BLaER1 treated with 17β-estradiol and CSF1 and Interleukin-3, amounts not matched to agents 10 nM and 100 nM (cell line): Measurements from ENCODE around the gene ACO2.
A peak's percentile ranks its signal among the peaks of the same experiment; 100 is the strongest.
"Not testable (repeated sequence)": the region's sequence is repeated elsewhere in the genome, so short reads cannot be mapped to it uniquely, and the experiment has no call there.

Experiments used
- H3K27ac ChIP-seq, 11 experiments: shearing (Covaris generic); formaldehyde crosslinking; 2 replicates each; pipeline ENCODE4 v1.8.1; 2022
- H3K27me3 ChIP-seq, 11 experiments: shearing (Covaris generic); formaldehyde crosslinking; 2 replicates each; pipeline ENCODE4 v1.8.1; 2022
- H3K36me3 ChIP-seq, 11 experiments: shearing (Covaris generic); formaldehyde crosslinking; 2 replicates each; pipeline ENCODE4 v1.8.1; 2022
- H3K4me1 ChIP-seq, 10 experiments: shearing (Covaris generic); formaldehyde crosslinking; 2 replicates each; pipeline ENCODE4 v1.8.1; 2022
- H3K4me2 ChIP-seq, 11 experiments: shearing (Covaris generic); formaldehyde crosslinking; 2 replicates each; pipeline ENCODE4 v1.8.1; 2022
- H3K4me3 ChIP-seq, 10 experiments: shearing (Covaris generic); formaldehyde crosslinking; 2 replicates each; pipeline ENCODE4 v1.8.1; 2022
- H3K9ac ChIP-seq, 11 experiments: shearing (Covaris generic); formaldehyde crosslinking; 2 replicates each; pipeline ENCODE4 v1.8.1; 2022
- H3K9me3 ChIP-seq, 11 experiments: shearing (Covaris generic); formaldehyde crosslinking; replicated peaks in 1 of 11; 2 replicates each; pipeline ENCODE4 v1.8.1; 2022
- H4K20me1 ChIP-seq, 11 experiments: shearing (Covaris generic); formaldehyde crosslinking; 2 replicates each; pipeline ENCODE4 v1.8.1; 2022
- Cebpa-rat ChIP-seq, 11 experiments: shearing (Covaris generic); IDR thresholded peaks; 2 replicates each; pipeline ENCODE4 v1.8.1; 2022

ACO2 gene

DNA sequence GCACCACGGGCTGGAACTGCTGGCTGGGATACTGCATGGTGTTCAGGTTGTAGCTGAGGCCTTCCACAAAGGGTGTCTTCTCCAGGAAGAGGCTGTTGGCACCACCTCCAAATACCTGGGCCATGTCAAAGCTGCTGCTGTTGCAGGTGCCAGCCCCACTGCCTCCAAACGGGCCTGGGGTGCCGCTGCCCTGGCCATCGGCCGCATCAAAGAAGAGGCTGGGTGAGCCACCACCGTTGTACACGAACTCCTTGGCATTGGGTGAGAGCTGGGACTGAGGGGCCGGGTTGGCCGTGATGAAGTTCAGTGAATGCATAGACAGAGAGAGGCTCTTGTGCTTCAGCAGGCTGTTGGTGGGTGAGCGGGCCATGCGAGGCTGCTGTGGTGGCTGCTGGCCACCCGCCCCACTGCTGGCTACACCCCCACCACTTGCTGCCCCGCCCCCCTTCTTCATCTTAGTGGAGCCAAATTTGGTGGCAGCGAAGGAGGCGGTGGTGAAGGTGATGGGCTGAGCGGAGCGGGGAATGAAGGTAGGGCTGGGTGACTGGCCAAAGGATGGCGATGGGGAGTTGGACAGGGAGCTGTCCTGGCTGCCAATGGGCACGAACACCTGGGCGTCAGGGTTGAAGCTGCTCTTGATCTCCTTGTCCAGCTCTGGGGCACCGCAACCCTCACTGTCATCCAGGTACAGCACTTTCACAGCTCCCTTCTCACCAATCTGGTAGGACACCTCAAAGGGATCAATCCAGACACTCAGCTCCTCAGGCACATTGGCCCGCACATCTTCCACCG lies 32.4 kb upstream of the ACO2 start:
- H3K27ac ChIP-seq: no peak overlapping the region
- no peaks in the 10 kb centered on the region for H3K9me3 ChIP-seq
- H3K4me2 ChIP-seq: no peak overlapping the region
- no peak overlapping the region; a peak in 2 of 22 replicates for H3K9ac ChIP-seq
- TF ChIP-seq Cebpa-rat (IDR thresholded peaks at IDR 0.05): no peak
- peaks cover 69 to 100% (median 95%) of the 10 kb centered on the region in 11 experiments for H3K36me3 ChIP-seq
- H3K27me3 ChIP-seq: no peaks in the 10 kb centered on the region
- no peak overlapping the region for H3K4me3 ChIP-seq
- H3K4me1 ChIP-seq: peaks cover 21 to 31% (median 27%) of the 10 kb centered on the region in 10 experiments
- peaks cover 94 to 100% (median 98%) of the 10 kb centered on the region in 11 experiments for H4K20me1 ChIP-seq

DNA sequence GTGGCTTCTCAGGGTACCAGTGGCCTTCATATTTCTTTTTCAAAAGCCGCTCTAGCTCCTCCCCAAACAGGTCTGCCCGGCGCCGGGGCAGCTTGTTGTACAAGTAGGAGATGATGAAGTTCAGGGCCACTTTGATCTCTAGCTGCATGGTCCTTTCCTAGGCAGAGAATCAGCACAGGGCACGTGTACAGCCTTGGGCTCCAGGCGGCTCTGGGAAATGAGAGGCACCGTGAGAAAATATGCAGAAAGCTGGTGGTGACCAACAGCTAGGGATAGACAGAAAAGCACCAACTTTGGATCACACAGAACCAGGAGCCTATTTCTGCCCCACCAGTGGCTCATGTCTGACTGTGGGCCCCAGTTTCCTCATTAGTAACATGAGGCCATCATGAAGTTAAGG lies 31.7 kb upstream of the ACO2 start:
- Histone ChIP-seq H3K4me2 (no peak overlapping the region), H3K4me3 (no peak overlapping the region), H3K4me1 (peaks cover 26 to 36% (median 33%) of the 10 kb centered on the region in 10 experiments), H3K9me3 (no peaks in the 10 kb centered on the region), H3K36me3 (peaks cover 69 to 100% (median 93%) of the 10 kb centered on the region in 11 experiments), H3K27me3 (no peaks in the 10 kb centered on the region), H3K27ac (no peak overlapping the region), H4K20me1 (peaks cover 94 to 100% (median 98%) of the 10 kb centered on the region in 11 experiments), H3K9ac (no peak overlapping the region; a peak in 1 of 22 replicates)
- TF ChIP-seq Cebpa-rat (IDR thresholded peaks at IDR 0.05): no peak

DNA sequence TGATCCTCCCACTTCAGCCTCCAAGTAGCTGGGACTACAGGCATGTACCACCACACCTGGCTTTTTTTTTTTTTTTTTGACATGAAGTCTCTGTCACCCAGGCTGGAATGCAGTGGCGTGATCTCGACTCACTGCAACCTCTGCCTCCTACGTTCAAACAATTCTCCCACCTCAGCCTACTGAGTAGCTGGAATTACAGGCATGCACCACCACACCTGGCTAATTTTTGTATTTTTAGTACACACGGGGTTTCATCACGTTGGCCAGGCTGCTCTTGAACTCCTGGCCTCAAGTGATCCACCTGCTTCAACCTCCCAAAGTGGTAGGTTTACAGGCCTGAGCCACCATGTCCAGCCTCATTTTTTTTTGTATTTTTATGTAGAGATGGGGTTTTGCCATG lies 28.4 kb upstream of the ACO2 start:
- not testable (repeated sequence) for H3K27ac ChIP-seq
- Histone ChIP-seq H3K36me3 (peaks cover 52 to 86% (median 78%) of the 10 kb centered on the region in 11 experiments), H3K9ac (peak overlapping the region in 6 of 11 experiments; percentile 5 to 44 (median 20); a peak in 4 of 22 replicates)

DNA sequence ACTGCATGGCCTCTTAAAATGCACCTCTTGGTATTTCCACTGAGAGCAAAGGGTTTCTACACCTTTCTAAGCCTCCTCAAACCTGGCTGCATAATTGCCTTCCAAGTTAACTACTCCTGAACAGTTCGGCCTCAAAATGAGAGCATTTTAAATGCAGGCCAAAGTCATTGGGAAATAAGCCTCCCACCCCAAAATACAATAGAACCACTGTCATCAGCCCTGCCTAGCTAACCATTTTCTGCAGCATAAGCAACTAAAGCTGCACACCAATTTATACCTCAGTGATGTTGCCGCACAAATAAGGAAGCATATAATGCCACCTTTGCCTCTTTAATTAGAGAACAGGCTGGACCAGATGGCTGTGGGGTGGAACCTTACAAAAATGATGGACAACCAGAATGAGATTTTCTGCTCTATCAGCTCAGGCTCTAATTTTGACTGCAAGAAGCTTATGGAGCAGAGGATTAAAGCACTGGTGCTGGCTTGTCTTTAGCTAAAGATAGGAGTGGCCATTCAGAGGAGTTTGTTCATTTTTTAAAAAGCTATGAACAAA lies 26.6 kb upstream of the ACO2 start:
- Histone ChIP-seq H3K27ac (no peak overlapping the region), H3K9me3 (no peaks in the 10 kb centered on the region), H3K27me3 (no peaks in the 10 kb centered on the region), H3K4me3 (no peak overlapping the region), H3K4me1 (peaks cover 44 to 53% (median 51%) of the 10 kb centered on the region in 10 experiments), H3K4me2 (peak overlapping the region in 7 of 11 experiments; percentile 57 to 99 (median 85); a peak in 8 of 22 replicates), H3K9ac (peak overlapping the region in 4 of 11 experiments; percentile 6 to 58 (median 8); a peak in 1 of 22 replicates), H4K20me1 (peaks cover 64 to 88% (median 84%) of the 10 kb centered on the region in 11 experiments), H3K36me3 (peaks cover 34 to 68% (median 60%) of the 10 kb centered on the region in 11 experiments)
- TF ChIP-seq Cebpa-rat (IDR thresholded peaks at IDR 0.05): no peak

More for the DNA sequence above, 28.4 kb upstream of the ACO2 start:
- not testable (repeated sequence) for H3K9me3 ChIP-seq, H3K27me3 ChIP-seq, H3K4me3 ChIP-seq
- Histone ChIP-seq H4K20me1 (peaks cover 82 to 98% (median 95%) of the 10 kb centered on the region in 11 experiments), H3K4me2 (peak overlapping the region in 9 of 11 experiments; percentile 2 to 57 (median 24); a peak in 8 of 22 replicates), H3K4me1 (peaks cover 44 to 53% (median 51%) of the 10 kb centered on the region in 10 experiments)

DNA sequence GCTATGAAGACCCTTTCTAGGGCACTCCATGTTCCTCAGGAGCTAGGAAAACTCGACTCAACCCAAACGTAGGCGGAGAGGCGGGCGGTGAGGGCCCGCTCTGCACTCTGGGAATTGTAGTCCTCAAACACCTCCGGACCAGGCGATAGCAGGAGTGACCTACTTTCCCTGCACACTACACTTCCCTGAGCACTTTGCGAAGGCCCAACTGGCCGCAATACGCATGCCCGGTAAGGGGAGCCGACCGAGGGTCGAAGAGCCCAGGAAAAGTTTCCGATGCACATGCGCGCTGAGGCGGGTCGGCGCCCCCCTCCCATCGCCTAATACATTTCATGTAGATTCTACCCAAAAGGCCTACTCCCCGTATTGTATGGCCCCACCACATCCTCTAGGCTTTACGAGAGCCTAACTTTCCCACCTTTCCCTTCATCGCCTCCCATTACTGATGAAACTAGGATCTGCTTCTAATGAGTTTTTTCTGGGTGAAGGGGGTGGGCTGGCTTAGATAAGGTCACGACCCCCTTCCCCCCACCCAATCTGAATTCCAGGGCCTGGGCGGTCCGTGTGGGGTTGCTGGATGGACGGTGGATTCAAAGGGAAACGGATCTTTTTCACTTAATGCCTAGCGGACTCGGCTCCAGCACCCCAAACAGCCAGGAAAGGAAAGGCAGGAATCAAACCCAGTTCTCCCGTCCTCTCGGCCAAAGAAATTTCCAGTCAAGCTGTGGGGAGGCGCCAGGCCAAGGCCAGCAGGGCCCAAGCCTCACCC lies 24.4 kb upstream of the ACO2 start:
- Histone ChIP-seq H3K4me3 (peak overlapping the region; percentile 88 to 99 (median 96)), H3K27me3 (no peaks in the 10 kb centered on the region), H3K27ac (peak overlapping the region; percentile 89 to 98 (median 95)), H3K9ac (peak overlapping the region; percentile 90 to 99 (median 95)), H3K36me3 (peaks cover 26 to 46% (median 42%) of the 10 kb centered on the region in 11 experiments), H3K4me2 (peak overlapping the region; percentile 81 to 100 (median 96)), H3K9me3 (no peaks in the 10 kb centered on the region), H4K20me1 (peaks cover 42 to 66% (median 61%) of the 10 kb centered on the region in 11 experiments), H3K4me1 (peaks cover 44 to 55% (median 51%) of the 10 kb centered on the region in 10 experiments)
- no peak for TF ChIP-seq Cebpa-rat (IDR thresholded peaks at IDR 0.05)

DNA sequence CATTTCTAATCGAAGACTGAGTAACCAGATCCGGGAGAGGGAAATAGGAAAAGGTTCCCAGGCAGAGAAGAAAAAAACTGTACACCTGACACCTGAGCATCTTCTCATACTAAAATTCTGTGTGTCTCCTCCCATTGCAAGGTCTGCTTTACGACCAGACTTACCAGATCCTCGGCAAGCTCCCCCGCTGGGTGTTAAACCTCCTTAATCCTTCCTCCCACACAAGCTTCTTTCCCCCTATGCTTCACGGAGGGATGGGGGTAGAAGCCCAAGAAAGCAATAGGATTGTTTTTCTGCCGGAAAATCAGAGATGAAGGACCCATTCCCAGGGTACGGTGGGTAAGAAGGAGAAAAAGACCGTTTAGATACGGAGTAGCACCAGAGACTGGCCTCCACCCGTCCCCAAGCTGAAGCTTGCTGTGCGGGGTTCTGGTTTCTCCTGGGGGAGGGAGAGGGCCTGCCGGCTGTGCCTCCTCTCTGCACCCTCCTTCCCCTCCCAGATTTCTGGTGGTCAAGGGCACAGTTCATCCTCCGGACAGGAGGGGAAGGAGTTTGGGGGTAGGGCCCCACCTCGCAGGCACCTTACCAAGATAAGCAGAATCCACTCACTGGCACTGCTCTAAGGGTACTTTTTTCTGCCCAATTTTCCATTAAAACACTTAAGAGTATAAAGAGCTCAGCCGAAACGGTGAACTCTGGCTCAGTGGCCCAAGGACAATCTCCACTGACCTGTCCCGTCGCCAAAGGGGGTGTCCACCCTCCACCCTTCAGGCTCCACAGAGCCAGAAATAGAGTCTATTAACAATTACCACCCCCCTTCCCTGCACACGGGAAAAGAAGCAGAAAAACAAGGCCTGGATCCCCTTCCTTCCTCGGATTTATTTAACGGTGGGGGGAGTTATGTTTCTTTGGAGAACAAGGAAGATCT lies 23.5 kb upstream of the ACO2 start:
- Histone ChIP-seq H3K9me3 (no peaks in the 10 kb centered on the region), H3K4me2 (peak overlapping the region; percentile 81 to 100 (median 96)), H3K27ac (peak overlapping the region; percentile 89 to 98 (median 95)), H4K20me1 (peaks cover 33 to 57% (median 53%) of the 10 kb centered on the region in 11 experiments; a peak in 21 of 22 replicates), H3K36me3 (peaks cover 26 to 37% (median 35%) of the 10 kb centered on the region in 11 experiments), H3K9ac (peak overlapping the region; percentile 90 to 99 (median 95)), H3K27me3 (no peaks in the 10 kb centered on the region), H3K4me3 (peak overlapping the region; percentile 88 to 99 (median 96)), H3K4me1 (peaks cover 44 to 54% (median 49%) of the 10 kb centered on the region in 10 experiments)
- TF ChIP-seq Cebpa-rat (IDR thresholded peaks at IDR 0.05): no peak

DNA sequence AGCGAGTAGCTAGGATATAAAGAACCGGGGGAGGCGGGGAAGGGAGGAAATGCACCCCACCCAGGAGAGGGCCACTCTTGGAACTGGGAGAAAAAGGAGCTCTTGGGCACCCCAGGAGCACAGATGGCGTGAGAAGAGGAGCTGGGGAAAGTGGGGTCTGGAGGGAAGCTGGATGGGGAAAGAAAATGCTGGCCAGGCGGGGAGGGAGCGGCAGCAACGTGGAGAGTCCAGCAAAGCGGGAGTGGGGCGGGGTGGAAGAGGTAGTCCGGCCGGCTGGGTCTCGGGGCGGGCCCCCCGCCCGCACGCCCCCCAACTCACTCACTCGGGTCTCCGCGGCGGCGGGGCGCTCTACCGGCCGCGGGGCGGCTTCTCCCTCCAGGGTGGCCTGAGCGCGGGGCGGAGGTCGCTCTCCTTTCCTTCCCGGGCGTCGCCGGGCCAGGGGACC lies 22.8 kb upstream of the ACO2 start:
- Histone ChIP-seq H3K4me1 (peaks cover 41 to 52% (median 44%) of the 10 kb centered on the region in 10 experiments), H3K27ac (peak overlapping the region; percentile 89 to 98 (median 95)), H3K9ac (peak overlapping the region; percentile 90 to 99 (median 95)), H4K20me1 (peaks cover 26 to 51% (median 46%) of the 10 kb centered on the region in 11 experiments; a peak in 21 of 22 replicates), H3K4me2 (peak overlapping the region; percentile 81 to 100 (median 96)), H3K9me3 (no peaks in the 10 kb centered on the region), H3K27me3 (no peaks in the 10 kb centered on the region), H3K4me3 (peak overlapping the region; percentile 88 to 99 (median 96)), H3K36me3 (peaks cover 20 to 31% (median 28%) of the 10 kb centered on the region in 11 experiments)
- TF ChIP-seq Cebpa-rat (IDR thresholded peaks at IDR 0.05): no peak
